GM21360 (cell line): ENCODE measurements around the gene KCNF1.

Experiments
- ATAC-seq: cut with Tn5 transposase; IDR thresholded peaks from one replicate; pipeline ENCODE4 v1.9.1; 2021; ENCODE audit warnings: mild to moderate bottlenecking, moderate library complexity; ENCODE audit not compliant: unreplicated experiment

KCNF1 gene

DNA sequence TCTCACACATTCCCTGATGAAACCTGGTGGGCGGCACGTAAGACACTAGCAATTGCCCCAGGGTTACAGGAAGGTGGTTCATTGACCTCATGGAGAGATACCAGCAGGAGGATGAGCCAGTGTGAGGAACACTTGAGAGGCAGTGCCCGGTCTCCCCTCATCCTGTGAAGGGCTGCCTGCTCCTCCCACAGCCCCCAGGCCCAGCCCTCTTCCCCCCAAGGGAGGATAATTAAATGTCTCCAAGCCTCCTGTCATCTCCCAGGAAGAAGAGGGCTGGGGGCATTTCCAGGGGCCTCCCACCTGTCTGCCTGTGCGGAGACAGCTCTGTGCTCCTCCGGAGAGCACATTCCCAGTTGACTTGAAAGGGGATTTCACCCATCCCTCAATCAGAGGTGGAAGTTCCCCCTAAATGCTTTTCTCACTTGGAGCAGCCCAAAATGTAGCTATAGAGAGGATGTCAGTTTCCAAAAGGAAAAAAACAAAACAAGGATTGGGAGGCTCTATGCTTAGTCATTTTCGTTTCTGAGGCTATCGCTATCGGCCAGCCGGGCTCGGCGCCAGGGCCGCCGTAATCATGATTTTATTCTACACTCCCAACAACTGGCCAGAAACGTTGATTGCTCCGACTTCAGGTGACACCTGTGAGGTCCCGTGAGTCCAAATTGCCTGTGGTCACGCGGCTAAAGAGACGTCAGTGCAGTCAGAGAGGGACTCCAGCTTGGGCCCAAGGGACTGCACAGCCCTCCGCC lies 7.1 kb downstream of the KCNF1 start:
- ATAC-seq = no peak

DNA sequence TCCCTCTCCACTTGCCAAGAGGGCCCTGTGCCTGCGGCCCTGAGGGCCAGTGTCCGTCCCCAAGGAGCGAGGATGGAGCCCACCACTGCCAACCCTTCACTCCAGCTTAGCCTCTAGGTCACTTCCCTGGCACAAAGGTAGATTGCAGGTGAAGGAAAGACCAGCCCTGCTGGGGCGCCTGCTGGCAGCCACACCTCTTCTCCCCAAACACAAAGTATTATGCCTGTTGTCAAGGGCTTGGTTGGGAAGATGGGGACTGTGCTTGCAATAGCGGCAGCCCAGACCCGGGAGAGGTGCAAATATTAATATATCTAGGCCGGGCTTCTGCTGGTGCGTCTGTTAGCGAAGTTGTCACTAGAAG lies 7.7 kb downstream of the KCNF1 start:
- no peak for ATAC-seq

DNA sequence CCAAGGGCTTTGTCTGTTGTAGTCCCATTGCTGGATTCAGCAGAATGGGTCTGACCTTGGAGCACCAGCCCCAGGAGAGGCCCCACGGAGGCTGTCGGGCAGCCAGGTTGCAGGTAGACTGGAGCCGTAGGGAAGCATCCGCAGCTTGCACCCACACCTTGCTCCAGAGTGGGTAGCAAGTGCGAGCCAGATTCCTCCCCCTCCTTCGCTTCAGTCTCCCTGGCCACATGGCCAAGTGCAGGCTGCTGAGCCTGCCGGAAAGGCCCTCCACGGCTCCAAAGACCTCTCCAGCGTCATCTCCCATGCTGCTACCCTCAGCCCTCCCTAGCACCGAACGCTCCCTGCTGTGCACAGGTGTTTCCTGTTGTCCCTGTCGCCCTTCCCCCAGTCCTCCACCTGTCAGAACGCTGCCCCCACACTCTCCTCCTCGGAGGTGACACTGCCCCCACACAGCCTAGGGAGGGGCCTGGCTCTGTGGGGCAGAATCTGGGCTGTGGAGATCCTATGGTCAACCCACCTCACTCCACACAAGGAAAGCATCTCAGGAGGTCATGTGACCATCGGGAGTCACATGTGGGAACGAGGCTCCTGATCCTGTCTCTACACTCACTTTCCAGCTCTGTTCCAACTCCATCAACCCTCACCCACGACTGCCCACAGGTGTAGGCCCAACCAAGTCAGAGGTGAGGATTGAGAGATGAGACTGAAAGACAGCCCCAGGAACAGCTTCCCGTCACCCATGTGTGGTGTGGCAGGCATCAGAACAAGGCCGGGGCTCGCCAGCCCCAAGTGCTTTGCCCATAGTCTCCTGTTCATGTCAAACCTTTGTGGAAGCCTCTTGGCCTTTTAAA lies 8.3 kb downstream of the KCNF1 start:
- no peak for ATAC-seq

DNA sequence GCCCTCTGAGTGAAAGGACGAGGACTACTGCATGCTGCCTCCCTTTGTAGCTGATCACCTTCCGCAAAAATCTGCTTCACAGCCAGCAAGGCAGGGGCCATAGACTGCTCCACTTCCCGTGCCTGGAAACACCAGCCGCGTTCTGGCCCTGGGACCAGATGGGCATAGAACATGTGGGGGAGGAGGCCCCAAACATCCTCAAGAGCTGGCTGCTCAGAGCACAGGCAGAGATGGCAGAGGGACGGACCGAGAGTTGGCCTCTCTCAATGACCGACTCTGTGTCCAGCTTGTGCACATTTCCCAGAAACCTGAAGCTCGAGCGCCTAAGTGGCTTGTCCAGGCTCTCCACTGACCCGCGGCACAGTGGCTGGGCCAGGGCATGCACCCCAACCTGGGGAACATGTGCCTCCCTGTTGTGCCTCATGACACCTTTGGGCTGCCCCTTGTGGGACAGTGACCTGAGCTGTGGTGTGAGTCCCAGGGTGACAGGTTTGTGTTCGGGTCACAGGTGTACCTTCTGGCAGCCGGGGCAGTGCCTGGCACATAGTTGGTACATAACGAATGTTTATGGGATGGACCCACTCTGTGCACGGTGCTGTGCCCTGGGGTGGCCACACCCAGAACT lies 9.1 kb downstream of the KCNF1 start:
- ATAC-seq = no peak

DNA sequence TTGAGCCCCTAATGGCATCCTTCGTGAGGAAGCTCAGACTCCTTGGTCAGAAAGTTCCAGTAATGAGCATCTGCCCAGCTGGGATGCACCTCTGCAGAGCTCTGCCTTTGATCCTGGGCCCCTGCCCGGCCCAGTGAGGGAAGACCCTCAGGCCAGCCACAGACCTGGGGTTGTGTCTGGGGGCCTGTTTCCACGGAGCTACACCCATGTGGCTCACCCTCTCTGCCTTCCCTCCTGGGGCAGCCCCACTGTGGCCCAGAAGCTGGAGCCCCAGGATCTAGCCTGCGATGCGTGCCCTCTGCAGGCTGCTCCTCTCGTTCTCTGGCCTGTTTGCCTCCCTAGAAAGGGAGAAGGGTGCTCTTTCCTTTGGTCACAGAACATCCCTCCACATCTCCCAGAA lies 9.8 kb downstream of the KCNF1 start:
- ATAC-seq = no peak

DNA sequence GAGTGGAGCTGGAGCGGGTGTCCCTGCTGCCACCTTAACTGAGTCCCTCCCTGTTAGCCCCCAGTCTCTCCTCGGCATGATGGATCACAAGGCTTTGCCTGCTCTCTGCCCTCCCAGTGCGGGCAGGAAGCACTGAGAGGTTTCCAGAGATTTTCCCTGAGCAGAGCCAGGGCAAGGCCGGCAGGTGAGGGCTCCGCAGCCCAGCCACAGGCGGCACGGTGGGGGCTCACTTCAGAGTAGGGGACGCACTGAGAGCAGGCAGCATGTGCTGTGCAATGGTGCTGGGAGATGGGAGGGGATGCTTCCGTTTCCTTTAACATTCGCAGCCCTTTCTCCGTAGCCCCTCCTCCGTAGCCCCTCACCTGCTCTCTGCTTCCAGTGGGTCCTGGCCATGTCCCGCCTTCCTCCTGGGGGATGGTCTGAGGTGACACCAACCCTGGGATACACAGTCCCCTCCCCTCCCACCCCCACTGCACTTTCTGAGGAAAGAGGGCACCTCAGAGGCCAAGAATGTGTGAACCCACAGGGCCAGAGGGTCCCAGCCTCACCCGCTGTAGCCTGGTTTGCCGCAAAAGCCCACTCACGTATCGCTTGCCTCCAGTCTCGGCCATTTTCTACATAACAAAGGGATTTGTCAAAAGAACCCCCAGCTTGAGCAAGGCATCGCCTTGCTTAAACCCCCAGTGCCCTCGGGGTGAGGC lies 10.7 kb downstream of the KCNF1 start:
- no peak for ATAC-seq

DNA sequence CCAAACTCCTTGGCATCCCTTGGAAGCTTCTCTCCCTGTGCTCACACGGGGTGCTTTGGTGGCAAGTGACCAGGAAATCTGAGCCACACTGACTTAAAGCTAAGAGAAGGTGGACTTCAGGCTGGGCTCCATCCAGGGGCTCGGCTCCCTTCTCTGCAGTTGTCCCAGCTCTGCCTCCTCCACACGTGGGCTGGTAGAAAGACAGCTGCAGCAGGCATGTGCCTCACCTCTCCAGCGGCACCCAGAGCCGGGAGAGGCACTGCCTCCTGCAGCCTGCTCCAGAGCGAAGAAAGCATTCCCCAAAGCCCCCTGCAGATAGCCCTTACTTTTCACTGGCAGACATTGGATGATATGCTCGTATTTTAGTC lies 11.3 kb downstream of the KCNF1 start:
- ATAC-seq = no peak

DNA sequence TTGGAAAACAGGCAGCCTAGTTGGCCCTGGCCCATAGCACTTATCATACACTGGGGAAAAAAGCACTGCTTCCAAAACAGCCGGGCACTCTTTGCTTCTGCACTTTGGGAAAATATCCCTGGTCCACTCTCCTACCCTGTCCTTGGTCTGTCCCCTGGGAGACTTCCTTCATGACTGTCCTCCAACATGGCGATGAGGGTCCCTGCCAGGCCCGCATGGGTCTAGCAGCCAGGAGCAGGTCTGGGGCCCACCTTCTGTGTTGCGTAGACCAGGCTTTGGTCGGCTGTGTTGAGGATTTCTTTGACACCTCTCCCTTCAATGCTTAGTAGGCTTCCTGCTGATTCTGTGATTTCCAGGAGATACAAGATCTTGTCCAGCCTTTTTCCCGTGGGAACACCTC lies 12.2 kb downstream of the KCNF1 start:
- ATAC-seq = no peak

DNA sequence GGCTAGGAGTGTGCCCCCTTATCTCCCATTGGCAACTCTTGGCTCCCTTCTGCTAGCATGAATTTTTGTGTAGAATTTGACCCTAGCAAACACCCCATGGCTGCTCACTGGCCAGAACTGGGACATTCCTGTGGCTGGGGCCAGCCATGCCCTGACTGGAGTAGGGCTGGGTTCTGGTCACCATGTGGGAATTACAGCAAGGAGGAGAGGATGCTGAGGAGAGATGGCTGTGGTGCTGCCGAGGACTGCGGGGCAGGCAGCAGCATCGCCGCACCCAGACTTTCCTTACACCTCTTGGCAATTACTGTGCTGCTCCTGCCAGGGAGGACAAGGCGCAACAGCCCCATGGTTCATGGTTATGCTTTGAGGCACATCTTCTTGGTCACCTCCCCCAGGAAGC lies 12.7 kb downstream of the KCNF1 start:
- ATAC-seq = no peak

DNA sequence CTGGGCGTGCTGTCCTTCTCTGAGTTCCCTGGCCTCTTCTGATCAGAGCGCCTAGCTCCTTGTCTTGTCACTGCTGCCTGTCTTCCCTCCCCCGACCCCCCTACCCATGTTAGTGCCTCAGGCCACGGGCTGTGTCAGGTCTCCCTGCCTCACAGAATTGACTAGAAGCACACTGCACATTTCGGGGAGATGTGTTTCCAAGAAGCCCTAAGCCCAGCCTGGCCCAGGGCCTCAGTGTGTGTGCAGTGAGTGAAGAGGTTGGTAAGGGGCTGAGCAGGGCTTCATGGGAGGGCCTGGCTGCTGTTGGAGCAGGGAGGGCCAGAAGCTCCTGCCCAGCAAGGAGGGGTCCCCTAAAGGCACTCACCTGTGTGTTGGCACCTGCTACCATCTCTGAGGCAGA lies 13.1 kb downstream of the KCNF1 start:
- no peak for ATAC-seq

DNA sequence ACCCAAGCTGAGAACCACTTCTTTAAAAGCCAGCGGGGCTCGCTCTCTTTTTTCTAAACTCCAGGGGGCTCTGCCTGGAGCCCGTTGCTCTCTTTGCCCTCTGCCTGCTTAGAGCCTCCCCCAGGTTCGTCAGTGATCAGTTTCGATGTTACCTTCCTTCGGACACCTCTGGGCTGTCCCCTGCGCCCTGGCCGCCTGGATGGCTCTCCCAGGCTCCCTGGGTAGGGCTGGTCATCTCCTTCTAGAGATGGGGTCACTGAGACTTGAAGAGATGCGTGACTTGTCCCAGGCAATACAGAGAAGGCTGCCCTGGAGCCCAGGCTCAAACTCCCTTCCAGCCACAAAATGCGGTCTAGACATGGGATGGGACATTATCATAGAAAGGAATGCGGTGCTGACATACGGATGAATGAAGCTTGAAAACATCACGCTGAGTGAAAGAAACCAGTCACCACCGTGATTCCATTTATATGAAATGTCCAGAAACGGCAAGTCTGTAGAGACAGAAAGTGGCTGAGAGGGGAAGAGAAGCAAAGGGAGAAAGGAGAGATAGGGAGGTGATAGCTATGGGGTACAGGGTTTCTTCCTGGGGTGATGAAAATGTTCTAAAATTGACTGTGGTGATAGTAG lies 14.6 kb downstream of the KCNF1 start:
- no peak for ATAC-seq

DNA sequence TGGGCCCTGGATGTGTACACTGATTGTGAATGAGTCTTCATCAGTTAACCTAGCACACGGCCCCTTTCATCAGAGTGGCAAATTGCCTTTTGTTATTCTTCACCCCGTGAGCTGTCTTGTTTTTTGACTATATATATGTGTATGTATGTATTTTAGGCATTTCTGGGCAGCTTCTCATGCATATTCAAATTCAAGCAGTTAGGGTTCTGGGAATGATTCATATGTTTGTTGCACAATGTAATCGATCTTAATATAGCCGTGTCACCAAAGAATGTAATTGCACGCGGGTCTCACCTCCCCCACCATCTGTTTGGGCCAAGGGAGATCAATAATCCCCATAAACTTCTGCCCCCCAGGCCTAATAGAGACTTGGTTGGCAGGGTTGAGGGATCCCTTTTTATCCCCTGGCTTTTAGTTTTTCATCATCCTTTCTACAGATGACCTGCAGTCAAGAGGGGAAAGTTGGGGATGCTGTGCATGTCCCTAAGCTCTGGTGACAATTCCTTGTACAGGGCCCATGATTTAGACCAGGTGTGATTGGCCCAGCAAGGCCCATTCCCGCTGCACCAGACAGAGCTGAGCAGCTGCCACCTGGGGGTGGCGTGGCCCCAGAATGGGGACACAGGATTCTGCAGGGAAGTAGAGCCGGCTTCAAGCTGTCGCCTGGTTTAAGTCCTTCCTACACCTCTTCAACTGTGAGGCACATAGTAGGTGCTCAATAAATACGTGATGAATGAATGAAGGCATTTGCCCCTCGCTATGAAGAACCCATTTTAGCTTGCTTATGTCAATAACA lies 19.2 kb downstream of the KCNF1 start:
- ATAC-seq = no peak

DNA sequence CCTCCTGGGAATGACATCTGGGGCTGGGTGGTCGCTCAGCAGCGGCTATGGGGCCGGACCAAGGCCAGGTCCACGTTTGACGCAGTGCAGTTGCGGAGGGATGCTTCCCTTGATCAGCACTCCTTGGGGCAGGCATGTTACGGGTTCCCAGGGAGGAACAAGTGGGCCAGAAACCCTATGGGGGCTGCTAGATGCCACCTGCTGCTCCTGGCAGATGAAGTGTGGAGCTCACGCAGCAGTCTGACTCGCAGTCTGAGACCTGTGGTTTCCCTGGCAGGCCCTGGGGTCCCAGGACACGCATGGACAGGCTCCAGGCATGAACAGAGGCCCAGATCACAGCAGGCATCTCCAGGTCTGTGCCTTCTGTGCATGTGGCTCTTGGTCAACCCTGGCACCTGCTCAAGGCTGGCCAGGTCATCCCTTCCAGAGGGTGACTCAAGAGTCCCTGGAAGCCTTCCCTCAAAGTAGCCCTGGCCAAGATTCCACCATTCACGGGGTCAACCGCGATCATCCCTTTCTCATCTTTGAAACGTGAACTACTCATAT lies 20.0 kb downstream of the KCNF1 start:
- no peak for ATAC-seq

DNA sequence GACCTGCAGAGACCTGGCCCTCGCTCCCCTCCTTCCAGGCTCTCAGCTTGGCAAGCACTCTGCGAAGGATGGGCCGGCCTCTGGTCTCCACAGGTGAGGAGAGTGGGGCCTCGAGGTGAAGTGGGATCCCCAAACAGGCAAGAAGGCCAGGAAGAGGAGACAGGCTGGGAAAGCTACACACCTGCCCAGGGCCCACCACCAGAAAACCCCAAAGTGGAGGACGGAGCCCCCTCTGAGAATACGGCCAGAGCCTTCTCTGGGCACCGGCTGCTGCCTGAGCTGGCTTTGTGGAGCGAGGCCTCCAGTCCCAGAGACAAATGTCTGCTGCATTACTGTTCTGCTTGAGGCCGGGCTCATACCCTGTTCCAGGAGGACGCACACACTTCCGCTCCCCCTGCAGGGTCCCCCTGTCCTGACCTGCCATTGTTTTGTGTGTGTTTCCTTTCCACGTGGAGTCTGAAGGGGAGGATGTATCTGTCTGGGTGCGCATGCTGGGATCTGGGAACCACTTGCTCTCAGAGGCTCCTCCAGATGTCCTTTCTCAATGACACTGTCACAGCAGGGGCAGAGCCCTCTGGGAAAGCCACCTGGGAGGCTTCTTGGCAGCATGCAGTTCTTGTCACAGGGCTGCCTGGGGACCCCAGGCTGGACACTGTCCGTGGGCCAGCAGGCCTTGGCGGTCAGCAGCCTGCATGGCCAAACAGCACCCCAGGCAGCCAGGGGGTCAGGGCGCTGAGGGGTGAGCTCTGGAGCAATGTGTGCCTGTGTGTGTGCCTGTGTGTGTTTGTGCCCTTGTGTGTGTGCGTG lies 20.8 kb downstream of the KCNF1 start:
- no peak for ATAC-seq

DNA sequence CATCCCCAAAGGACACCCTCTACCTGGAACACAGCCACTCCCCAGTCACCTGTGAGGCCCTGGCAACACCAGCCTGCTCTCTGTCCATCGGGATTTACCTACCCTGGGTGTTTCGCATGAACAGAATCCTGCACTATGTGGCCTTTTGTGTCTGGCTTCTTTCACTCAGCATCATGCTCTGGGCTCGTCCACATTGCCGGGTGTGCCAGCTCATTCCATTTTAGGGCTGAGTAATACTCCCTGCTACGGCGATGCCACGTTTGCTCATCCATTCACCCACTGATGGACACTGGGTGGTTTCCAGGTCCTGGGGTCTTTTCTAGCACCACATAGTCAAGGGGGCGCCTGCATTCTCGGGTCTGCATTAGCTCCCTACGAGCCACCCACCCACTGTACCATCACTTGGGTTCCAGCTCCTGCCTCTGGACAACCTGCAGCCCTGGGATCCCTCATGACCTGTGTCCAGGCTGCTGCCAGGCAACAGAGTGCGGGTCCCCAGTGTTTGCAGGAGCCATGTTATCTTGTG lies 22.0 kb downstream of the KCNF1 start:
- no peak for ATAC-seq

DNA sequence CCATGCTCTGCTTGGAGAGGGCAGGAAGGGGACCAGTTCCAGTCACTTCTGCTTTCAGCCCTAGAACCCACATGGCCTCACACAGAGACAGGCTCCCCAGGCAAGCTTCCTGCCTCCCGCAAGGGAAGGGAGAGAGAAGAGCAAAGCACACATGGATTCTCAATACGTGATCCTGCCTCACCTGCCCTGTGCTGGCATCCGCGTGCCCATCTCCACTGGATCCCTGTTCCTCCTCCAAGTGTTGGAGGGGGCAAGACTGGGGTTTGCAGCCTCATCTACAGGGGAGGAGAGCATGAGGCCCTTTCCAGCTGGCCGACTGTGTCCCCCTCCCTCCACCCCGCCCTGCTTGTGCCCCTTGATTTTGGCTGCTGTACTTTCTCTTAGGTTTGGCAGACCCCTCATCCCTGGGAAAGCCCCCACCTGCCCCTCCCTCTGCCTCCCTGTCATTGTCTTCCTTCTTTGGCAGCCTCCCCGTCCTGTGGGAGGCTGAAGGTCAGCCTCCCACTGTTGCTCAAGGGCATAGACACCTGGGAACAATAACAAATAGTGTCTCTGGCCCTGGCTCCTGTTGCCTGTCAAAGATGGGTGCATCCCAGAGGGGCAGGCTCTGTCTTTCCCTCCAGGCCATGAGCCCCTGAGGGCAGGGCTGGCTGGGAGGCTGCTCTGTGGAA lies 22.7 kb downstream of the KCNF1 start:
- ATAC-seq = no peak

DNA sequence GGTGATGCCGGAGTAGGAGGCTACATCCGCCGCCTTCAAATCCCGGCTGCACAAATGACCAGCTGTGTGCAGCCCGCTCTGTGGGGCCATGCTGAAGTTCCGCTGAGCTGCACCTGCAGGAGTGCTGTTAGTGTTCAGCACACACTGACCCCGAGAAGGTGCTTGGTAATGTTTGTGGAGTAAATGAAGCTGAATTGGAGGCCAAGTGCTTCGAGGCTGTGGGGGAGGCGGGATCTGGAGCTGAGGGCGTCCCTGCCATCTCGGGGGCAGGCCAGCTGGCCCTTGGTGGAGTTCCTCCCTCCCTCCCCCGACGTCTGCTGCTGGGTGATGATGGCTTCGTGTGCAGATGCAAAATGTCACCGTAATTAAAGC lies 23.2 kb downstream of the KCNF1 start:
- no peak for ATAC-seq

DNA sequence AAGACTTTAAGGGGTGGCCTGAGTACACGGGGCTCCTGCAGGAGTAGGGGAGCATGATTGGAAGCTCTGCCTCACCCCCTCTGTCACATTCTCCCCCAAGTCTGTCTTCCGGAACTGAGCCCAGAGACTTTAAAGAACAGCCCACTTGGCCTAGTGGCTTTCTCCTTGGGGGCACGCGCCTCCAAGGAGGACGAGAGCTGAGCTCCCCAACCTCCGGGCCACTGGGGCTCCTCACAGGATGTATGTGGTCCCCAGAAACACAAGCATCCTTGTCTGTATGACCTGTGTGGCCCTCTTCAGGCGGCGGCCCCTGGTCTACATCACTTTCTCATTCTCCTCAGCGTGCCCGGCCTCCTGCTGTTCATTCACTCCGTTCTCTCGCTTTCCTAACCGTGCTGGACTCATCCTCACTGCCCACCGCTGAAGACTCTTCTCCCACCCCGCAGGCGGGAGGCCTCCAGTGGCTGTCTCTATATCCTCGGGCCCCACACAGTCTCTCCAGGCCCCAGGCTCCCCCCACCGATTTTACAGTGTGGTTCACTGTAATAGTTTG lies 23.7 kb downstream of the KCNF1 start:
- ATAC-seq = no peak
